Osteocyte (in vitro differentiated cells): ENCODE results near the gene OR7A10. TPM values are rescaled to one million over a fixed set of nuclear protein-coding genes. Genes with fewer than 3 reads are reported as not detected.

Source experiments
- DNase-seq: peaks from one replicate; pipeline ENCODE4 v3.0.0; 2021; ENCODE audit warnings: mixed read lengths; ENCODE audit not compliant: unreplicated experiment; ENCODE audit errors: extremely low spot score
- H3K27ac Mint-ChIP-seq: one replicate; pipeline ENCODE4 v1.8.0; 2021; ENCODE audit warnings: mild to moderate bottlenecking, mixed read lengths; ENCODE audit not compliant: unreplicated experiment
- H3K27me3 Mint-ChIP-seq: one replicate; pipeline ENCODE4 v1.8.0; 2021; ENCODE audit warnings: mixed read lengths; ENCODE audit not compliant: unreplicated experiment
- H3K36me3 Mint-ChIP-seq: one replicate; pipeline ENCODE4 v1.8.0; 2021; ENCODE audit warnings: mixed read lengths; ENCODE audit not compliant: unreplicated experiment
- H3K4me1 Mint-ChIP-seq: one replicate; pipeline ENCODE4 v1.8.0; 2021; ENCODE audit warnings: mixed read lengths; ENCODE audit not compliant: unreplicated experiment
- H3K4me3 Mint-ChIP-seq: one replicate; pipeline ENCODE4 v1.8.0; 2021; ENCODE audit warnings: mild to moderate bottlenecking, moderate library complexity, mixed read lengths; ENCODE audit not compliant: unreplicated experiment
- H3K9me3 Mint-ChIP-seq: one replicate; pipeline ENCODE4 v1.8.0; 2021; ENCODE audit warnings: mixed read lengths; ENCODE audit not compliant: unreplicated experiment
- total RNA-seq: library from RNA; stranded (reverse); gene quantifications from 2 replicates; pipeline ENCODE4 v1.2.1, GENCODE V29; 2021
- TF ChIP-seq, protein P1 (sequence below): fragments of 200-600 bp; sonication (generic); IDR thresholded peaks from 2 replicates; pipeline ENCODE4 v1.5.0; 2021; ENCODE audit warnings: antibody characterized with exemption, mild to moderate bottlenecking, moderate library complexity

OR7A10 gene
- total RNA-seq, 1 donor from 2014 or later, result not detected

DNA sequence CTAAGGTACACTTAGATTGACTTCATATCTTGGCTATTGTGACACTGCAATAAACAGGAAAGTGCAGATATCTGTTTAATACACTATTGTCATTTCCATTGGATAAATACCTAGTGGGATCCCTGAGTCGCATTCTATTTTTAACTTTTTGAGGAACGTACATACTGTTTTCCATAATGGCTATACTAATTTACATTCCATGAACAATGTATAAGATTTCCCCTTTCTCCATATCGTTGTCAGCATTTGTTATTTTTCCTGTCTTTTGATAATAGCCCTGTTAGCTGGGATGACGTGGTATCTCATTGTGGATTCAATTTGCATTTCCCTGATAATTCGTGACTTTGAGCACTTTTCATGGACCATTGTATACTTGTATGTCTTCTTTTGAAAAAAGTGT lies 19.8 kb upstream of the OR7A10 start:
- no peak overlapping the region for H3K4me3 Mint-ChIP-seq
- DNase-seq, result no peak
- H3K27ac Mint-ChIP-seq, result no peak overlapping the region
- TF ChIP-seq, protein P1, sequence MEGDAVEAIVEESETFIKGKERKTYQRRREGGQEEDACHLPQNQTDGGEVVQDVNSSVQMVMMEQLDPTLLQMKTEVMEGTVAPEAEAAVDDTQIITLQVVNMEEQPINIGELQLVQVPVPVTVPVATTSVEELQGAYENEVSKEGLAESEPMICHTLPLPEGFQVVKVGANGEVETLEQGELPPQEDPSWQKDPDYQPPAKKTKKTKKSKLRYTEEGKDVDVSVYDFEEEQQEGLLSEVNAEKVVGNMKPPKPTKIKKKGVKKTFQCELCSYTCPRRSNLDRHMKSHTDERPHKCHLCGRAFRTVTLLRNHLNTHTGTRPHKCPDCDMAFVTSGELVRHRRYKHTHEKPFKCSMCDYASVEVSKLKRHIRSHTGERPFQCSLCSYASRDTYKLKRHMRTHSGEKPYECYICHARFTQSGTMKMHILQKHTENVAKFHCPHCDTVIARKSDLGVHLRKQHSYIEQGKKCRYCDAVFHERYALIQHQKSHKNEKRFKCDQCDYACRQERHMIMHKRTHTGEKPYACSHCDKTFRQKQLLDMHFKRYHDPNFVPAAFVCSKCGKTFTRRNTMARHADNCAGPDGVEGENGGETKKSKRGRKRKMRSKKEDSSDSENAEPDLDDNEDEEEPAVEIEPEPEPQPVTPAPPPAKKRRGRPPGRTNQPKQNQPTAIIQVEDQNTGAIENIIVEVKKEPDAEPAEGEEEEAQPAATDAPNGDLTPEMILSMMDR, result no peak
- peaks cover 3% of the 10 kb centered on the region for H3K9me3 Mint-ChIP-seq
- no peaks in the 10 kb centered on the region for H3K36me3 Mint-ChIP-seq
- H3K4me1 Mint-ChIP-seq, result no peaks in the 10 kb centered on the region
- peaks cover 13% of the 10 kb centered on the region for H3K27me3 Mint-ChIP-seq

DNA sequence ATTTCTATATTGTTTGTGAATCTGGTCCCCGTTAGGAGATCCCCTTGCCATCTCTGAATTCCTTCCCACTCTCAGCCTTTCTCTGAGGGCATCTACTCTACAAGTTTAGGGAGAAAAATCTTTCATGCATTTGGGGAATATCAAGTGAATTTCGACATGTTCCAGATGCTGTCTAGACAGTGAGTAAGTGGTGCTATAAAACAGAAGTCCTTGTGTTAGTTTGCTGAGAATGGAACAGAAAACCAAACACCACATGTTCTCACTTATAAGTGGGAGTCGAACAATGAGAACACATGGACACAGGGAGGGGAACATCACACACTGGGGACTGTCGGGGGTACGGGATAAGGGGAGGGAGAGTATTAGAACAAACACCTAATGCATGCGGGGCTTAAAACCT lies 5.1 kb downstream of the OR7A10 start:
- H3K36me3 Mint-ChIP-seq, result no peaks in the 10 kb centered on the region
- H3K9me3 Mint-ChIP-seq, result no peaks in the 10 kb centered on the region
- TF ChIP-seq, protein P1, result no peak
- no peak overlapping the region for H3K4me3 Mint-ChIP-seq
- peaks cover 3% of the 10 kb centered on the region for H3K27me3 Mint-ChIP-seq
- DNase-seq, result no peak
- no peak overlapping the region for H3K27ac Mint-ChIP-seq
- no peaks in the 10 kb centered on the region for H3K4me1 Mint-ChIP-seq

- H3K4me1 Mint-ChIP-seq, result no peaks in the 10 kb centered on the region
- peaks cover 3% of the 10 kb centered on the region for H3K27me3 Mint-ChIP-seq
- H3K4me3 Mint-ChIP-seq, result no peak overlapping the region
- H3K36me3 Mint-ChIP-seq, result no peaks in the 10 kb centered on the region
- H3K27ac Mint-ChIP-seq, result no peak overlapping the region
- TF ChIP-seq, protein P1, result no peak
- no peak for DNase-seq
- H3K9me3 Mint-ChIP-seq, result no peaks in the 10 kb centered on the region
These were observed 5.6 kb downstream of the OR7A10 start for GRCh38 chr19:14843169-14843568.

GRCh38 chr19:14840206-14840605 lies 8.5 kb downstream of the OR7A10 start:
- H3K4me3 Mint-ChIP-seq, result no peak overlapping the region
- H3K27ac Mint-ChIP-seq, result no peak overlapping the region
- H3K4me1 Mint-ChIP-seq, result no peaks in the 10 kb centered on the region
- no peak for DNase-seq
- TF ChIP-seq, protein P1, result no peak
- H3K27me3 Mint-ChIP-seq, result peaks cover 3% of the 10 kb centered on the region
- H3K36me3 Mint-ChIP-seq, result no peaks in the 10 kb centered on the region
- no peaks in the 10 kb centered on the region for H3K9me3 Mint-ChIP-seq

DNA sequence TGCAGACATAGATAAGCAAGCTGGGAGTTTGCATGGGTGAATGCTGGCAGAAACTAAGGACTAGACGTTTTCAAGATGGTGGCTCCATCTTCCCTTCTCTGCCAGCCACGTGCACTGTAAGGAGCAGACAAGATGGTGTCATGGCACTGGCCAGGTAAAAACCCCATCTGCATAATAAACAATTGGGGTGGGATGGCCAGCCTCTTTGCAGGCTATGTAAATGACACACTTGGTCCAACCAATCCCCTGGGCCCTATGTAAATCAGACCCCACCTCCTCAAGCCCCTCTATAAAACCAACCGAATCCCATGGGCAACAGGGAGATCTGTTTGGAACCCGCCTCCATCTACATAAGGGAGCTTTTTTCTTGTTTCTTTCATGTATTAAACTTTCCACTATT lies 11.3 kb downstream of the OR7A10 start:
- Mint-ChIP-seq H3K9me3 (no peaks in the 10 kb centered on the region), H3K4me1 (no peaks in the 10 kb centered on the region), H3K27ac (no peak overlapping the region), H3K4me3 (no peak overlapping the region), H3K36me3 (no peaks in the 10 kb centered on the region), H3K27me3 (no peaks in the 10 kb centered on the region)
- no peak for DNase-seq
- TF ChIP-seq, protein P1, result no peak
